C4-2B (cell line): ENCODE measurements around the gene LSM11.

Source experiments
- H3K27ac ChIP-seq: fragments of 450-650 bp; 2 replicates; pipeline ENCODE4 v1.5.1; 2017
- ZFX ChIP-seq: fragments of 450-650 bp; IDR thresholded peaks from 2 replicates; pipeline ENCODE4 v1.6.1; 2017
- TF ChIP-seq, protein P1 (sequence below): fragments of 450-650 bp; conservative IDR thresholded peaks from 2 replicates; pipeline ENCODE4 v1.5.1; 2017; ENCODE audit warnings: mild to moderate bottlenecking

Gene LSM11

DNA sequence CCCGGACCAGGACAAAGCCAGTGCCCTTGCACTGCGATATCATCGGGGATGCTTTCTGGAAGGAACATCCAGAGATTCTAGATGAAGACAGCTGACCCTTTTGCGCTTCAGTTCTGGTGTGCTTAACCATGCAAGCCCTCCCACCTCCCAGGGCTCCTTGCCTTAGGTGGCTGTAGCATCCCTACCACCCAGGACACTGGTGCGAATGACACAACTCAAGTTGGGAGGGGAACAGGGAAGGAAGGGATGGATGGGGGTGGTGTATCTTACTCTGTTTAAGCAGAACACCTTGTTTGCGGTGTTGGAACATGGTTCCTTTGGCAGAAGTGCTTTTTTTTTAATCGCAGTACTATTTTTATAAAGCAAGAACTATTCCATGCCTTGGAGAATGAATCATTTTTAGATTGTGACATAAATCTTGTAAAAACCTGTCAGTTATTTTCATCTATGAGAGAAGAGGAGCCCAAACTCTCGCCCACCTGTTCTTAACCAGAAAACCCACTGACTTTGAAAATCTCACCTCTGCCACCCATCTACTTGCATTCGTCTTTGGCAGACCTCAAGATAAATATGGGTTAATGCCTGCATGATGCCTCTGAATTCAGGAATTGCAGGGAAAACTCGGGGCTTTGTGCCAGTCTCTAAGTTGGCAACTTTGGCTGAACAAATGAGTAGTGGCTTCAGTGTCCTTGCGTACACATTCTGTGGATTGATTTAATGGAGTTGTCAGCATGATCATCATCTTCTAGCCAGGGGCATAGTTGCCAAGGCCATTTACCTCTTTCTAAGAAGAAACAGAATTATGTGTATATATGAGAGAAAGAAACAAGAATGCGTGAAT is 3.9 kb upstream of the LSM11 start:
- no peak overlapping the region for H3K27ac ChIP-seq
- TF ChIP-seq, protein P1, sequence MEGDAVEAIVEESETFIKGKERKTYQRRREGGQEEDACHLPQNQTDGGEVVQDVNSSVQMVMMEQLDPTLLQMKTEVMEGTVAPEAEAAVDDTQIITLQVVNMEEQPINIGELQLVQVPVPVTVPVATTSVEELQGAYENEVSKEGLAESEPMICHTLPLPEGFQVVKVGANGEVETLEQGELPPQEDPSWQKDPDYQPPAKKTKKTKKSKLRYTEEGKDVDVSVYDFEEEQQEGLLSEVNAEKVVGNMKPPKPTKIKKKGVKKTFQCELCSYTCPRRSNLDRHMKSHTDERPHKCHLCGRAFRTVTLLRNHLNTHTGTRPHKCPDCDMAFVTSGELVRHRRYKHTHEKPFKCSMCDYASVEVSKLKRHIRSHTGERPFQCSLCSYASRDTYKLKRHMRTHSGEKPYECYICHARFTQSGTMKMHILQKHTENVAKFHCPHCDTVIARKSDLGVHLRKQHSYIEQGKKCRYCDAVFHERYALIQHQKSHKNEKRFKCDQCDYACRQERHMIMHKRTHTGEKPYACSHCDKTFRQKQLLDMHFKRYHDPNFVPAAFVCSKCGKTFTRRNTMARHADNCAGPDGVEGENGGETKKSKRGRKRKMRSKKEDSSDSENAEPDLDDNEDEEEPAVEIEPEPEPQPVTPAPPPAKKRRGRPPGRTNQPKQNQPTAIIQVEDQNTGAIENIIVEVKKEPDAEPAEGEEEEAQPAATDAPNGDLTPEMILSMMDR, result no peak
- TF ChIP-seq ZFX, result no peak

DNA sequence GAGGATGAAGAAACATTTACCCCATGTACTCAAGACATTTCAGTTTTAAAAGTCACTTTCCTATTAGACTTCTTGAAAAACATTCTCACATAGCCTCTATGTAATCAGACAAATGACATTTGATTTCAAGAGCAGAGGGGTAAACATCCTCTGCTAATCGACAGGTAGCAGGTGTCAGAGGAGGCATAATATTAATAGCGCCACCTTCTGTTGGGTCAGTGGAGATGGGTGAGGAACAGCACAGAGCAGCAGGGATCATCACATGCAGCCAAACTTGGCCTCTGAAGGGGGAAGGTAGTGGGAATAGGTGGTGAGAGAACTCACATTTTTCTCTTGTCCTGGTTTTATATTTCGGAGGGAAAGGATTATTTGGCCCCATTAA is 3.3 kb upstream of the LSM11 start:
- no peak for TF ChIP-seq ZFX
- TF ChIP-seq, protein P1, result peak; percentile 78
- no peak overlapping the region for H3K27ac ChIP-seq

DNA sequence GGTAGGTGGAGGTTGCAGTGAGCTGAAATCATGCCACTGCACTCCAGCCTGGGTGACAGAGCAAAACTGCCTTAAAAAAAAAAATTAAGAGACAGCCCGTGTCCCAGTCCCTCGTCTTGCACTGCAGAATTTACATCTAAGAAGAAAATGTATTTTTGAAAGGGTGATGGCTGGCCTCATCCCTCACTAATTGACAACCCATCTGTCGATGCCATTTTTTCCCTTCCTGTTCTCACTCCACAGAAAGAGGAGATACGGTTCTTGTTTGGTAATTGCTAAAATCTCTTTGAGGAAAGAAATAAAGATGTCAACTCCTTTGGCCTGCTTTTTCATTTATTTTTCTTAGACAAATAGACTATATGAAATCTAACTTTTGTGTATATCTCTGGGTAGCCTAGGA is 2.4 kb upstream of the LSM11 start:
- no peak overlapping the region for H3K27ac ChIP-seq
- TF ChIP-seq, protein P1, result no peak
- no peak for TF ChIP-seq ZFX

DNA sequence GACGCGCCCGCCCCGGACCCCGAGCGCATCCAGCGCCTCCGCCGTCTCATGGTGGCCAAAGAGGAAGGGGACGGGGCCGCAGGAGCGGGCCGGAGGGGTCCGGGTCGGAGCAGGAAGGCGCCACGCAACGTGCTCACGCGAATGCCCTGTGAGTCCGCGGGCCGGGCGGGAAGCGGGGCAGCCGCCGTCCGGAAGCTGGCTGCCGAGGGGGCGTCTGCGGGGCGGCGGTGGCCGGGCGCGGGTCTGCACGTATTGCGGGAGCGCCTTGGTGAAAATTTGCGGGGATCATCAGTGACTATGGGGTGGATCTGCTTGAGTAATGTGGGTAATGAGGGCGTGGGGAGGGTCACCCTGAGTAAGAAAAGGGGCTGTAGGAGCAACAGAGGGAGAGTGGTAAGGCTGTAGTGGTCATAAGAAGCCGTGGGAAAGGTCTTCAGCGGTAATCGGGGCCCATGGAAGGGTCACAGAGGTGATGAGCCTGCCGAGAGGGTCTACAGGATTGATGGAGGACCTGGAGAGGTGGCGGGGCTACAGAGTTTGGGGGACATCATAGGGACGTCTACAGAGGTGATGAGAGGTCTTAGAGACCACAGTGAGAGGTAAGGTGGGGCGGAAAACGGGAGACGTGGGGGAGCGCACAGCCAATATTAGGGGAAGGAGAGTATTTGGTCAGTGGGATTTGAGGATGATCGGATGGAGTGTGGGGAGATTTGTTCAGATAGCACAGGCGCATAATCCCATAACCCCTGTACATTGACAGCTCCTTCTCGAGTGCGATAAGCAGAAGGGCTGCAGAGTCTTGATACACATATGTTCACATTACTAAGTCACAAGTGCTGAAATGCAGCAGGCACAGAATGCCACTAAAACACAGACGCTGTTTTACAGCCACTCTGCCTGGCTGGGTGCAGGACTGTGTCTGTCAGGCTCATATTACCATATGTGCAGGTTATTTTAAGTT is 819 bp downstream of the LSM11 start:
- no peak for TF ChIP-seq ZFX
- H3K27ac ChIP-seq, result peak overlapping the region; percentile 72

DNA sequence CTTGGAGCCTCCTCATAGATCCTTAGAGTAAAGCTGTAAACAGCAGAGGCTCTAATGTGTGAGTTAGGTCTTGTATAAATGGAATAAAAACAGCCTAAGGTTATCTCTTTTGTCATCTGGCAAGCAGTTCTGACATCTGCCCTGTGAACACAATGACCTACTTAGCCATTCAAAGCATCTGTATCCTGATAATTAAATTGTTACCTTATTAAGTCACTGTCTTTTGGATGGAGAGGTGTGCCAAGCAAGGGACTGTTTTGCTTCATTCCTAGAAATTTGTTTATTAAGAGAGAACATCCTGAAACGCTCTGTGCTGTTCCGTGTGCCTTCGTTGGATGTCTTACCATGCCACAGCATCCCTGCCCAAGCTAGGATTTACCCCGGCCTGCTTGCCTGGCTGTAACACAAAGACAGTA is 1.5 kb downstream of the LSM11 start:
- TF ChIP-seq, protein P1, result no peak
- no peak for TF ChIP-seq ZFX
- H3K27ac ChIP-seq, result no peak overlapping the region

DNA sequence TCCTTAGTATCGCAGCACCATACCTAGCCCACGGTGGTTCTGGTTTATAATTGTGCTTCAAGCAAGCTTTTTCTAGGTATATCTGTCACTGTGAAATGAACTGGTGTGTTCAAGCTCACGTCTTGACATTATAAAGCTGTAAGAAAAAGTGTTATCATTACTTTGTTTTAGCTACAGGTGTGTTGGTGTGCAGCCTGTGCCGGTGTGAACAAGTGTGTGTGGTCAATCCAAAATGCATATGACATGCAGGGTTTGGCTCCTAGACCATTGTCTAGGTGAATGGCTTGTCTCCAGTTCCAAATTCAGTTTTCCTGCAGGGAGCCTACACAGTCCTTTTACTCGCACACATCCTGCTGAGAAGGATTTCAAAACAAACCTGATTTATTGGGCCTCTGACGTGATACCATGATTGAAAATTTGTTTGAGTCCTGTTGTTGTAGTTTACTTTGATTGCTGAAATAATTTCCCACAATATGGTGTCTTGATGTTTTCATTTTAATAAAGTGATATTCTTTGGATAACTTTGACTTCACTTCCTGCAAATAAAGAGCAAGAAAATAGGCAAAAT is 3.7 kb downstream of the LSM11 start:
- no peak overlapping the region for H3K27ac ChIP-seq
- TF ChIP-seq, protein P1, result no peak
- TF ChIP-seq ZFX, result no peak

DNA sequence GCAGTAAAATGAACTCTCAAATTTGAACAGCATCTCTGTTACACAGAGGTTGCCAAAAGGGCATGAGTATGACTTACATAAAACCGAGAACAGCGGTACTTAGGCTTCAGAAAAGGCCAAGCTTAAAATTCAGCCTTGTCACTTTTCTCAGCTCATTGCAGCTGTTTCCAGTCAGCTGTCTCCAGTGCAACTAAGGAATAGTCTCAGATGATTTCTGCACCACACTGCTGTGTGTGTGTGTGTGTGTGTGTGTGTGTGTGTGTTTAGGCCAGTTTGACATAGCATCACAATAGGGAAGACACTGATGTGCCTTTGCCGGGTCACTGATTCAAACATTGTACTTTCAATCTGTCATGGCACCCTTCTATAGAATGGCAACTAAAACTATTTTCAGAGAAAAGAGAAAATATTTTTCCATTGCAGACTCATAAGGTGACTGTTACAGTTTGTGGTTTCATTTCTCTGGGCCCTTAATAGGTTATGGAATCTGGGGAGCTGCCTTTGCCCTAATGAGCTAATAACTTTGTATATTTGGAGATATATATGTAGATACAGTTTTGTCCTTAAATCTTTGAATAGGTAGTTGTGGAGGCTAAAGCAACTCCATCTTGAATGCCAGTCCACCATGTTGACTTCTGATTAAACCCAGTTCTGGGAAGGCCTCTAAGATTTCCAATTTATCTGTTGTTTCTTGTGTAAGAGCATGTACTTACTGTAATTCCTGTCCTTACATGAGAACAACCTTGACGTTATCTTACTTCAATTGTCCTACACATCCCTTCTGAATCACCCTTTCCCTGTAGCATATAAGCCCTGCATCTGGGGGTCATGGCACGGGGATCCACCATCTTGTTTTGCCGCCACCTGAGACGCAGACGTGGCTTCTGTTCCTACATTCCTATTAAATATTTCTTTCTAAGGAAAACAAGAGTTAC is 4.5 kb downstream of the LSM11 start:
- H3K27ac ChIP-seq, result no peak overlapping the region
- TF ChIP-seq, protein P1, result no peak
- TF ChIP-seq ZFX, result 0 out of 2 replicates have a peak, but pooled peaks have one; percentile 15
